ENCODE measurements around the gene BMP2K.
A peak's percentile ranks its signal among the peaks of the same experiment; 100 is the strongest.
"Not testable (repeated sequence)": the region's sequence is repeated elsewhere in the genome, so short reads cannot be mapped to it uniquely, and the experiment has no call there.

Gene BMP2K

GRCh38 chr4:78876568-78877320 lies 100.6 kb downstream of the BMP2K start:
- Mint-ChIP-seq H3K27me3 (no peaks in the 10 kb centered on the region), H3K36me3 (peaks cover 22% of the 10 kb centered on the region), H3K4me1 (peaks cover 8% of the 10 kb centered on the region), H3K4me3 (no peak overlapping the region), H3K9me3 (no peaks in the 10 kb centered on the region), H3K27ac (no peak overlapping the region)
- DNase-seq (ENCODE audit: low spot score in 2 of 2) (no peak), ATAC-seq (ENCODE audit: low read depth) (no peak)

- Mint-ChIP-seq H3K4me3 (no peak overlapping the region), H3K36me3 (peaks cover 14% of the 10 kb centered on the region), H3K27me3 (no peaks in the 10 kb centered on the region), H3K4me1 (peaks cover 8% of the 10 kb centered on the region), H3K9me3 (no peaks in the 10 kb centered on the region), H3K27ac (peak overlapping the region; percentile 24)
- ATAC-seq (ENCODE audit: low read depth): no peak
- DNase-seq (ENCODE audit: low spot score in 2 of 2): no peak
Observed at GRCh38 chr4:78878031-78878430, 101.9 kb downstream of the BMP2K start.

- DNase-seq (ENCODE audit: low spot score in 2 of 2) (no peak), ATAC-seq (ENCODE audit: low read depth) (peak; percentile 82)
- Mint-ChIP-seq H3K36me3 (peaks cover 17% of the 10 kb centered on the region), H3K9me3 (no peaks in the 10 kb centered on the region), H3K4me3 (no peak overlapping the region), H3K4me1 (peaks cover 8% of the 10 kb centered on the region), H3K27ac (no peak overlapping the region), H3K27me3 (no peaks in the 10 kb centered on the region)
Observed at GRCh38 chr4:78880874-78881492, 104.8 kb downstream of the BMP2K start.

GRCh38 chr4:78885598-78885997 lies 109.4 kb downstream of the BMP2K start:
- H3K4me1 Mint-ChIP-seq: peaks cover 11% of the 10 kb centered on the region
- H3K9me3 Mint-ChIP-seq: no peaks in the 10 kb centered on the region
- DNase-seq (ENCODE audit: low spot score in 2 of 2): no peak
- H3K36me3 Mint-ChIP-seq: peaks cover 27% of the 10 kb centered on the region
- H3K4me3 Mint-ChIP-seq: no peak overlapping the region
- no peaks in the 10 kb centered on the region for H3K27me3 Mint-ChIP-seq
- H3K27ac Mint-ChIP-seq: peak overlapping the region; percentile 22
- ATAC-seq (ENCODE audit: low read depth): no peak

- DNase-seq (ENCODE audit: low spot score in 2 of 2) (no peak), ATAC-seq (ENCODE audit: low read depth) (no peak)
- Mint-ChIP-seq H3K27me3 (no peaks in the 10 kb centered on the region), H3K4me1 (peaks cover 7% of the 10 kb centered on the region), H3K36me3 (peaks cover 42% of the 10 kb centered on the region), H3K9me3 (no peaks in the 10 kb centered on the region), H3K4me3 (no peak overlapping the region), H3K27ac (peak overlapping the region; percentile 65)
Observed at GRCh38 chr4:78889955-78890354, 113.8 kb downstream of the BMP2K start.

- no peaks in the 10 kb centered on the region for H3K9me3 Mint-ChIP-seq
- H3K36me3 Mint-ChIP-seq: peaks cover 16% of the 10 kb centered on the region
- H3K4me3 Mint-ChIP-seq: no peak overlapping the region
- ATAC-seq (ENCODE audit: low read depth): no peak
- no peaks in the 10 kb centered on the region for H3K27me3 Mint-ChIP-seq
- no peak for DNase-seq (ENCODE audit: low spot score in 2 of 2)
- no peak overlapping the region for H3K27ac Mint-ChIP-seq
- H3K4me1 Mint-ChIP-seq: no peaks in the 10 kb centered on the region
Observed at GRCh38 chr4:78899302-78899701, 123.2 kb downstream of the BMP2K start.

GRCh38 chr4:78901882-78902281 lies 125.7 kb downstream of the BMP2K start:
- Mint-ChIP-seq H3K36me3 (peaks cover 14% of the 10 kb centered on the region), H3K4me1 (no peaks in the 10 kb centered on the region), H3K9me3 (no peaks in the 10 kb centered on the region), H3K27ac (no peak overlapping the region), H3K4me3 (no peak overlapping the region), H3K27me3 (no peaks in the 10 kb centered on the region)
- DNase-seq (ENCODE audit: low spot score in 2 of 2) (no peak), ATAC-seq (ENCODE audit: low read depth) (no peak)

GRCh38 chr4:78902298-78902697 lies 126.1 kb downstream of the BMP2K start:
- H3K9me3 Mint-ChIP-seq: no peaks in the 10 kb centered on the region
- H3K4me1 Mint-ChIP-seq: no peaks in the 10 kb centered on the region
- H3K27ac Mint-ChIP-seq: no peak overlapping the region
- no peak for ATAC-seq (ENCODE audit: low read depth)
- no peak overlapping the region for H3K4me3 Mint-ChIP-seq
- no peak for DNase-seq (ENCODE audit: low spot score in 2 of 2)
- H3K36me3 Mint-ChIP-seq: peaks cover 14% of the 10 kb centered on the region
- no peaks in the 10 kb centered on the region for H3K27me3 Mint-ChIP-seq

GRCh38 chr4:78904143-78904542 lies 128.0 kb downstream of the BMP2K start:
- no peak overlapping the region for H3K4me3 Mint-ChIP-seq
- no peak for ATAC-seq (ENCODE audit: low read depth)
- H3K4me1 Mint-ChIP-seq: no peaks in the 10 kb centered on the region
- H3K9me3 Mint-ChIP-seq: no peaks in the 10 kb centered on the region
- DNase-seq (ENCODE audit: low spot score in 2 of 2): no peak
- H3K27me3 Mint-ChIP-seq: no peaks in the 10 kb centered on the region
- peaks cover 18% of the 10 kb centered on the region for H3K36me3 Mint-ChIP-seq
- H3K27ac Mint-ChIP-seq: peak overlapping the region; percentile 80

- ATAC-seq (ENCODE audit: low read depth): no peak
- Mint-ChIP-seq H3K27me3 (no peaks in the 10 kb centered on the region), H3K4me1 (no peaks in the 10 kb centered on the region), H3K4me3 (no peak overlapping the region), H3K27ac (peak overlapping the region; percentile 33), H3K9me3 (no peaks in the 10 kb centered on the region), H3K36me3 (peaks cover 34% of the 10 kb centered on the region)
- no peak for DNase-seq (ENCODE audit: low spot score in 2 of 2)
Observed at GRCh38 chr4:78907638-78908037, 131.5 kb downstream of the BMP2K start.

GRCh38 chr4:78908974-78909373 lies 132.8 kb downstream of the BMP2K start:
- H3K4me3 Mint-ChIP-seq; H3K9me3 Mint-ChIP-seq; H3K4me1 Mint-ChIP-seq; H3K27me3 Mint-ChIP-seq; H3K27ac Mint-ChIP-seq; ATAC-seq (ENCODE audit: low read depth); DNase-seq (ENCODE audit: low spot score in 2 of 2): not testable (repeated sequence)
- peaks cover 33% of the 10 kb centered on the region for H3K36me3 Mint-ChIP-seq

- H3K27ac Mint-ChIP-seq: peak overlapping the region; percentile 56
- ATAC-seq (ENCODE audit: low read depth) (no peak), DNase-seq (ENCODE audit: low spot score in 2 of 2) (no peak)
- no peaks in the 10 kb centered on the region for H3K27me3 Mint-ChIP-seq
- H3K4me3 Mint-ChIP-seq: no peak overlapping the region
- no peaks in the 10 kb centered on the region for H3K4me1 Mint-ChIP-seq
- H3K36me3 Mint-ChIP-seq: peaks cover 32% of the 10 kb centered on the region
- H3K9me3 Mint-ChIP-seq: no peaks in the 10 kb centered on the region
Observed at GRCh38 chr4:78910612-78911011, 134.5 kb downstream of the BMP2K start.

- no peak overlapping the region for H3K4me3 Mint-ChIP-seq
- peaks cover 9% of the 10 kb centered on the region for H3K4me1 Mint-ChIP-seq
- no peak overlapping the region for H3K27ac Mint-ChIP-seq
- H3K9me3 Mint-ChIP-seq: no peaks in the 10 kb centered on the region
- DNase-seq (ENCODE audit: low spot score in 2 of 2): no peak
- ATAC-seq (ENCODE audit: low read depth): no peak
- H3K36me3 Mint-ChIP-seq: peaks cover 12% of the 10 kb centered on the region
- no peaks in the 10 kb centered on the region for H3K27me3 Mint-ChIP-seq
Observed at GRCh38 chr4:78922207-78922606, 146.1 kb downstream of the BMP2K start.

GRCh38 chr4:78923464-78924312 lies 147.5 kb downstream of the BMP2K start:
- no peak overlapping the region for H3K27ac Mint-ChIP-seq
- H3K36me3 Mint-ChIP-seq: peaks cover 15% of the 10 kb centered on the region
- DNase-seq (ENCODE audit: low spot score in 2 of 2): no peak

More at GRCh38 chr4:78923464-78924312, 147.5 kb downstream of the BMP2K start:
- ATAC-seq (ENCODE audit: low read depth): no peak
- Mint-ChIP-seq H3K4me3 (no peak overlapping the region), H3K27me3 (no peaks in the 10 kb centered on the region), H3K9me3 (no peaks in the 10 kb centered on the region), H3K4me1 (peaks cover 9% of the 10 kb centered on the region)

Measured in memory B cell (primary cell).